Pancreas (tissue), 10 donors: Measurements from ENCODE around the gene REEP6. TPM values are rescaled to one million over a fixed set of nuclear protein-coding genes. Genes with fewer than 3 reads are reported as not detected.

Experiments
- ATAC-seq, 4 donors: fragments of 200-7000 bp; cut with Tn5 transposase; one replicate each; pipeline versions ENCODE4 v1.8.0 to v1.9.1; 2020; ENCODE audit warnings: mild to moderate bottlenecking in 4 of 4, moderate library complexity in 4 of 4
- DNase-seq, 6 donors: peaks; one replicate each; pipeline ENCODE4 v3.0.0-alpha.2; 2020
- FAIRE-seq: peaks from 2 replicates; lab custom pipeline; 2012; peaks lifted over from hg19 to GRCh38; lab: Jason Lieb, UNC
- H3K27ac ChIP-seq, 4 donors: fragments of 200-600 bp; sonication (generic); 1 replicate in 3 of 4; 2 replicates in 1 of 4; pipeline versions ENCODE4 v1.5.0 to v1.8.0; 2020
- H3K27me3 ChIP-seq, 4 donors: fragments of 200-600 bp; one replicate each; pipeline ENCODE4 v1.8.0; 2021
- H3K36me3 ChIP-seq, 3 donors: fragments of 200-600 bp; sonication (generic) in 1 of 3; one replicate each; pipeline versions ENCODE4 v1.5.0 to v1.8.0; 2020 to 2021
- H3K4me1 ChIP-seq, 3 donors: fragments of 200-600 bp; one replicate each; pipeline ENCODE4 v1.8.0; 2021
- H3K4me3 ChIP-seq, 4 donors: fragments of 200-600 bp; sonication (generic) in 2 of 4; one replicate each; pipeline versions ENCODE4 v1.5.0 to v1.8.0; 2020 to 2021
- H3K9me3 ChIP-seq, 4 donors: fragments of 200-600 bp; one replicate each; pipeline ENCODE4 v1.8.0; 2021
- CTCF ChIP-seq, 4 donors: fragments of 200-600 bp; sonication (generic) in 3 of 4; IDR thresholded peaks; one replicate each; pipeline versions ENCODE4 v1.5.0 to v1.8.0; 2021; ENCODE audit warnings: antibody characterized with exemption in 4 of 4
- WGBS, 2 donors: extraction: QIAGEN DNeasy Blood & Tissue Kit; methylation state at CpG; one replicate each; pipeline ENCODE4 v1.1.7; 2013; 5-methylcytosine and 5-hydroxymethylcytosine counted together
- intact Hi-C, 3 donors: fragments of 100-400 bp; cut with DNase I; formaldehyde crosslinking; loops; one replicate each; pipeline versions ENCODE4 v1.11.1 to v1.14.2; 2022
- polyA plus RNA-seq, 2 donors: library from polyadenylated mRNA; stranded (reverse); fragments of 200-250 nt; gene quantifications; one replicate each; pipeline ENCODE4 v1.2.3, GENCODE V29; 2013
- total RNA-seq, 6 donors: library from RNA; stranded (reverse); fragmentation: NEBNext Ultra II Directional in 4 of 6; extraction: Animal tissue kit (Norgen Biotek cat#: 25700) in 4 of 6; gene quantifications; one replicate each; pipeline versions ENCODE4 v1.2.1 to v1.2.4, GENCODE V29; 2021 to 2023
- donor health status: healthy with polysubstance abuse.
- donor health status: DM: no; HTN: no; CAD: no; lungs with moderate emphysema.
- donor health status: DM: no; HTN: no; CAD: no.
- donor health status: control.
- donor health status: control.
- donor health status: Bipolar disorder and iron deficiency.
- donor health status: DM: yes; HTN: yes; CAD: no.
- donor health status: DM: no; HTN: no; CAD: no.
- donor health status: DM: no; HTN: no; CAD: no.
- donor health status: DM: yes; HTN: yes; CAD: no.

REEP6 gene
- total and polyA plus RNA-seq, 8 donors: 12.6 to 24.1 (median 16.9) TPM

GRCh38 chr19:1455002-1455335, 36.0 kb upstream of the REEP6 start:
- Histone ChIP-seq H3K27ac (no peak overlapping the region), H3K9me3 (no peaks in the 10 kb centered on the region), H3K27me3 (peaks cover 0 to 14% (median 1%) of the 10 kb centered on the region in 4 donors), H3K4me1 (peaks cover 0 to 9% (median 0%) of the 10 kb centered on the region in 3 donors), H3K4me3 (no peak overlapping the region), H3K36me3 (no peaks in the 10 kb centered on the region)
- intact Hi-C loops: no loop called here
- no peak for TF ChIP-seq CTCF (IDR thresholded peaks at IDR 0.05)
- 3 to 4% methylated on average over 19 to 22 of the region's 22 CpGs for WGBS, 2 donors
- DNase-seq (peak in 1 of 6 donors; percentile 64), FAIRE-seq (no peak), ATAC-seq (peak in 2 of 4 donors; percentile 4 to 19)

GRCh38 chr19:1455336-1456120, 35.5 kb upstream of the REEP6 start:
- DNase-seq: peak in 5 of 6 donors; percentile 58 to 84 (median 74)
- no peaks in the 10 kb centered on the region for H3K9me3 ChIP-seq
- 5 to 7% methylated on average over 41 to 42 of the region's 42 CpGs for WGBS, 2 donors
- H3K27ac ChIP-seq: no peak overlapping the region
- H3K36me3 ChIP-seq: no peaks in the 10 kb centered on the region
- FAIRE-seq: no peak
- no peak overlapping the region for H3K4me3 ChIP-seq
- TF ChIP-seq CTCF (IDR thresholded peaks at IDR 0.05): no peak
- ATAC-seq: peak; percentile 42 to 71 (median 60)
- intact Hi-C loops: no loop called here
- H3K27me3 ChIP-seq: peaks cover 0 to 14% (median 1%) of the 10 kb centered on the region in 4 donors
- H3K4me1 ChIP-seq: peaks cover 0 to 9% (median 0%) of the 10 kb centered on the region in 3 donors

GRCh38 chr19:1456121-1456900, 34.7 kb upstream of the REEP6 start:
- peaks cover 0 to 9% (median 0%) of the 10 kb centered on the region in 3 donors for H3K4me1 ChIP-seq
- H3K4me3 ChIP-seq: no peak overlapping the region
- WGBS, 2 donors: 17 to 29% methylated on average over 43 of the region's 43 CpGs
- H3K9me3 ChIP-seq: no peaks in the 10 kb centered on the region
- DNase-seq (peak in 2 of 6 donors; percentile 50 to 86), FAIRE-seq (no peak), ATAC-seq (no peak)
- TF ChIP-seq CTCF (IDR thresholded peaks at IDR 0.05): no peak
- H3K36me3 ChIP-seq: no peaks in the 10 kb centered on the region
- intact Hi-C loops: no loop called here
- no peak overlapping the region for H3K27ac ChIP-seq
- peaks cover 0 to 14% (median 1%) of the 10 kb centered on the region in 4 donors for H3K27me3 ChIP-seq

GRCh38 chr19:1457031-1457739, 33.8 kb upstream of the REEP6 start:
- H3K27me3 ChIP-seq: peaks cover 0 to 14% (median under 1%) of the 10 kb centered on the region in 4 donors
- peaks cover 0 to 9% (median 0%) of the 10 kb centered on the region in 3 donors for H3K4me1 ChIP-seq
- H3K36me3 ChIP-seq: no peaks in the 10 kb centered on the region
- H3K27ac ChIP-seq: no peak overlapping the region
- 9 to 11% methylated on average over 46 to 48 of the region's 48 CpGs for WGBS, 2 donors
- ATAC-seq (no peak), DNase-seq (peak in 2 of 6 donors; percentile 54 to 67), FAIRE-seq (no peak)
- no peak overlapping the region for H3K4me3 ChIP-seq
- no peaks in the 10 kb centered on the region for H3K9me3 ChIP-seq
- intact Hi-C loops: no loop called here
- TF ChIP-seq CTCF (IDR thresholded peaks at IDR 0.05): no peak
